Measurements from ENCODE around the gene FOLR3.
"Not testable (repeated sequence)": the region's sequence is repeated elsewhere in the genome, so short reads cannot be mapped to it uniquely, and the experiment has no call there.

FOLR3 gene

GRCh38 chr11:72162891-72163492, 27.5 kb downstream of the FOLR3 start:
- ChIA-PET CTCF (interaction anchor here (0.8 to 1.5 kb wide), 2 partner anchors 20 to 21 kb away, joined by 3 read pairs; no protein-coding TSS in a partner anchor), POLR2A (no interaction called here)
- no peak for TF ChIP-seq CTCF (IDR thresholded peaks at IDR 0.05; ENCODE audit: insufficient read depth, low read length, missing control alignments)
- H3K4me3 ChIP-seq (ENCODE audit: low read depth, low read length), result no peak overlapping the region
- DNase-seq (ENCODE audit: low read depth, low spot score), result no peak

GRCh38 chr11:72164187-72164586, 28.7 kb downstream of the FOLR3 start:
- CTCF ChIA-PET; POLR2A ChIA-PET; H3K4me3 ChIP-seq (ENCODE audit: low read depth, low read length); DNase-seq (ENCODE audit: low read depth, low spot score): not testable (repeated sequence)

- H3K4me3 ChIP-seq (ENCODE audit: low read depth, low read length); DNase-seq (ENCODE audit: low read depth, low spot score); POLR2A ChIA-PET: not testable (repeated sequence)
- CTCF ChIA-PET, result interaction anchor here (2.0 to 2.4 kb wide), 2 partner anchors 10 to 14 kb away, joined by 5 to 9 read pairs; no protein-coding TSS in a partner anchor
These were observed 33.6 kb downstream of the FOLR3 start for GRCh38 chr11:72169046-72169555.

GRCh38 chr11:72169754-72170153, 34.2 kb downstream of the FOLR3 start:
- DNase-seq (ENCODE audit: low read depth, low spot score); POLR2A ChIA-PET; H3K4me3 ChIP-seq (ENCODE audit: low read depth, low read length): not testable (repeated sequence)
- CTCF ChIA-PET, result interaction anchor here (2.4 kb wide), 1 partner anchor 14 kb away, joined by 9 read pairs; no protein-coding TSS in a partner anchor

- CTCF ChIA-PET, result interaction anchor here (1.1 to 1.5 kb wide), 3 partner anchors 12 to 57 kb away, joined by 3 to 7 read pairs (median 3); no protein-coding TSS in a partner anchor
- POLR2A ChIA-PET, result not testable (repeated sequence)
These were observed 36.5 kb downstream of the FOLR3 start for GRCh38 chr11:72172043-72172442.

GRCh38 chr11:72173291-72173690, 37.8 kb downstream of the FOLR3 start:
- no peak for DNase-seq (ENCODE audit: low read depth, low spot score)
- ChIA-PET CTCF (interaction anchor here (1.4 to 2.0 kb wide), 2 partner anchors 10 kb away, joined by 7 to 10 read pairs; no protein-coding TSS in a partner anchor), POLR2A (no interaction called here)
- no peak overlapping the region for H3K4me3 ChIP-seq (ENCODE audit: low read depth, low read length)
- TF ChIP-seq CTCF (IDR thresholded peaks at IDR 0.05; ENCODE audit: insufficient read depth, low read length, missing control alignments), result no peak

More at GRCh38 chr11:72172043-72172442, 36.5 kb downstream of the FOLR3 start:
- H3K4me3 ChIP-seq (ENCODE audit: low read depth, low read length); DNase-seq (ENCODE audit: low read depth, low spot score): not testable (repeated sequence)

- TF ChIP-seq CTCF (IDR thresholded peaks at IDR 0.05; ENCODE audit: insufficient read depth, low read length, missing control alignments), result no peak
- no peak for DNase-seq (ENCODE audit: low read depth, low spot score)
- ChIA-PET POLR2A (no interaction called here), CTCF (interaction anchor here (1.4 to 2.0 kb wide), 2 partner anchors 9 to 150 kb away, joined by 4 to 10 read pairs; no protein-coding TSS in a partner anchor)
- H3K4me3 ChIP-seq (ENCODE audit: low read depth, low read length), result no peak overlapping the region
These were observed 39.0 kb downstream of the FOLR3 start for GRCh38 chr11:72174302-72175070.

GRCh38 chr11:72177656-72178055, 42.1 kb downstream of the FOLR3 start:
- POLR2A ChIA-PET, result no interaction called here
- no peak for TF ChIP-seq CTCF (IDR thresholded peaks at IDR 0.05; ENCODE audit: insufficient read depth, low read length, missing control alignments)

More at GRCh38 chr11:72177656-72178055, 42.1 kb downstream of the FOLR3 start:
- no peak overlapping the region for H3K4me3 ChIP-seq (ENCODE audit: low read depth, low read length)
- DNase-seq (ENCODE audit: low read depth, low spot score), result no peak
- CTCF ChIA-PET, result interaction anchor here (10.0 kb wide), 1 partner anchor 148 kb away, joined by 231 read pairs; no protein-coding TSS in a partner anchor

Data from AG04449 (cell line).